HG02759 (cell line): Measurements from ENCODE around the gene CHD1.

Experiments used
- ATAC-seq: cut with Tn5 transposase; IDR thresholded peaks from one replicate; pipeline ENCODE4 v1.9.1; 2021; ENCODE audit warnings: mild to moderate bottlenecking, moderate library complexity; ENCODE audit not compliant: unreplicated experiment

The CHD1 gene

GRCh38 chr5:98936948-98937715, 8.3 kb upstream of the CHD1 start:
- no peak for ATAC-seq

- ATAC-seq, result no peak
Observed at GRCh38 chr5:98935206-98935605, 6.4 kb upstream of the CHD1 start.

- ATAC-seq, result no peak
Observed at GRCh38 chr5:98934546-98934945, 5.7 kb upstream of the CHD1 start.

GRCh38 chr5:98933445-98934072, 4.8 kb upstream of the CHD1 start:
- ATAC-seq, result peak; percentile 12

- no peak for ATAC-seq
Observed at GRCh38 chr5:98930972-98931762, 2.4 kb upstream of the CHD1 start.

GRCh38 chr5:98929710-98930298, 997 bp upstream of the CHD1 start:
- no peak for ATAC-seq

- peak; percentile 33 for ATAC-seq
Observed at GRCh38 chr5:98927989-98928872, 576 bp downstream of the CHD1 start.

GRCh38 chr5:98927242-98927988, 1.4 kb downstream of the CHD1 start:
- peak; percentile 9 for ATAC-seq

- ATAC-seq, result no peak
Observed at GRCh38 chr5:98923966-98924365, 4.8 kb downstream of the CHD1 start.

- no peak for ATAC-seq
Observed at GRCh38 chr5:98921947-98922505, 6.8 kb downstream of the CHD1 start.

- no peak for ATAC-seq
Observed at GRCh38 chr5:98917433-98917832, 11.4 kb downstream of the CHD1 start.

GRCh38 chr5:98916540-98916939, 12.3 kb downstream of the CHD1 start:
- ATAC-seq, result no peak

GRCh38 chr5:98913911-98914310, 14.9 kb downstream of the CHD1 start:
- ATAC-seq, result no peak

- no peak for ATAC-seq
Observed at GRCh38 chr5:98911280-98912040, 17.3 kb downstream of the CHD1 start.

GRCh38 chr5:98909363-98909762, 19.4 kb downstream of the CHD1 start:
- ATAC-seq, result no peak

- no peak for ATAC-seq
Observed at GRCh38 chr5:98907951-98908350, 20.9 kb downstream of the CHD1 start.

GRCh38 chr5:98906756-98907355, 22.0 kb downstream of the CHD1 start:
- ATAC-seq, result no peak
